HepG2 (cell line): ENCODE results near the gene ARHGAP26. TPM values are rescaled to one million over a fixed set of nuclear protein-coding genes. Genes with fewer than 3 reads are reported as not detected.

Source experiments
- ATAC-seq: fragments of 200-7000 bp; cut with Tn5 transposase; 3 replicates; pipeline ENCODE4 v1.9.1; 2020; ENCODE audit warnings: mild to moderate bottlenecking, moderate library complexity
- BruUV-seq: library from RNA; stranded (reverse); fragments of 400-500 nt; replicated peaks from 2 replicates; lab custom pipeline; 2021; lab: Mats Ljungman, UMichigan
- CTCF ChIA-PET: fragments of 300-600 bp; formaldehyde crosslinking; extraction: SDS; loops from one replicate; lab custom pipeline; 2021; ENCODE audit warnings: low total read pairs, inconsistent platforms, low intra/inter-chr PET ratio; lab: Yijun Ruan, JAX
- POLR2A ChIA-PET: fragments of 350-600 bp; sonication (Branson Sonifier 250); formaldehyde crosslinking; loops from one replicate; lab custom pipeline; 2020; ENCODE audit warnings: antibody characterized with exemption, inconsistent platforms; lab: Yijun Ruan, JAX
- DNase-seq: peaks from one replicate; pipeline ENCODE4 v3.0.0-alpha.2; 2015; ENCODE audit warnings: low spot score
- FAIRE-seq: peaks from 3 replicates; lab custom pipeline; 2011; peaks lifted over from hg19 to GRCh38; lab: Jason Lieb, UNC
- H2AFZ ChIP-seq: one replicate; pipeline ENCODE4 v1.6.1; 2011; ENCODE audit warnings: low read length, inconsistent platforms
- H3K27ac ChIP-seq: fragments of 300-600 bp; 3 replicates; pipeline ENCODE4 v1.8.0; 2011; ENCODE audit warnings: mixed run types, mild to moderate bottlenecking, mixed read lengths, low read length, inconsistent platforms; ENCODE audit not compliant: insufficient read depth; ENCODE audit errors: extremely low read length
- H3K27me3 ChIP-seq, 2 experiments: fragments of 200-600 bp in 1 of 2; 2 replicates in 1 of 2; 3 replicates in 1 of 2; pipeline versions ENCODE4 v1.6.0 to v1.8.0; 2011; ENCODE audit warnings: low read length in 2 of 2, mild to moderate bottlenecking in 2 of 2, moderate library complexity in 2 of 2, inconsistent platforms in 1 of 2; ENCODE audit not compliant: insufficient read depth in 2 of 2, control insufficient read depth in 1 of 2
- H3K36me3 ChIP-seq, 2 experiments: fragments of 200-600 bp in 1 of 2; replicated peaks in 1 of 2; 2 replicates in 1 of 2; 3 replicates in 1 of 2; pipeline versions ENCODE4 v1.5.1 to v1.8.0; 2011; ENCODE audit warnings: low read length in 2 of 2, inconsistent platforms in 1 of 2; ENCODE audit not compliant: insufficient read depth in 2 of 2, control insufficient read depth in 1 of 2
- H3K4me1 ChIP-seq: 2 replicates; pipeline ENCODE4 v1.5.1; 2012; ENCODE audit warnings: low read length, inconsistent platforms; ENCODE audit not compliant: insufficient read depth
- H3K4me2 ChIP-seq: 2 replicates; pipeline ENCODE4 v1.6.0; 2011; ENCODE audit warnings: low read depth, low read length, inconsistent platforms
- H3K4me3 ChIP-seq, 3 experiments: fragments of 200-600 bp in 1 of 3; sonication (generic), shearing (Covaris generic) in 1 of 3; replicated peaks in 1 of 3; 2 replicates each; pipeline ENCODE4 v1.5.1; 2011 to 2016; ENCODE audit warnings: low read length in 3 of 3, inconsistent platforms in 2 of 3, low read depth in 2 of 3, mild to moderate bottlenecking in 2 of 3, control low read depth in 1 of 3, mixed read lengths in 1 of 3; ENCODE audit not compliant: insufficient read depth in 1 of 3
- H3K79me2 ChIP-seq: one replicate; pipeline ENCODE4 v1.6.1; 2011; ENCODE audit warnings: low read length, inconsistent platforms; ENCODE audit not compliant: insufficient read depth
- H3K9ac ChIP-seq: 2 replicates; pipeline ENCODE4 v1.6.0; 2011; ENCODE audit warnings: mild to moderate bottlenecking, low read depth, low read length, inconsistent platforms; ENCODE audit not compliant: insufficient read depth
- H3K9me3 ChIP-seq: 2 replicates; pipeline ENCODE4 v1.5.1; 2012; ENCODE audit warnings: mild to moderate bottlenecking, low read length
- H4K20me1 ChIP-seq: 2 replicates; pipeline ENCODE4 v1.6.0; 2011; ENCODE audit warnings: inconsistent platforms, mild to moderate bottlenecking, low read length, moderate library complexity; ENCODE audit not compliant: insufficient read depth
- ARHGAP35 ChIP-seq: sonication (generic); formaldehyde crosslinking; IDR thresholded peaks from 2 replicates; pipeline ENCODE4 v1.9.0; 2022; ENCODE audit warnings: mild to moderate bottlenecking, inconsistent platforms, moderate library complexity, missing genetic modification reagents, borderline replicate concordance
- HNRNPK ChIP-seq: fragments of 200-400 bp; formaldehyde crosslinking; IDR thresholded peaks from 2 replicates; pipeline ENCODE4 v1.6.1; 2018; ENCODE audit warnings: low read length, low read depth, moderate library complexity, mild to moderate bottlenecking; ENCODE audit not compliant: poor library complexity, severe bottlenecking
- KAT8 ChIP-seq: IDR thresholded peaks from 2 replicates; pipeline ENCODE4 v1.6.1; 2016; ENCODE audit warnings: missing genetic modification reagents, missing compliant biosample characterization
- NCOR1 ChIP-seq: fragments of 200-600 bp; sonication (generic); IDR thresholded peaks from 2 replicates; pipeline ENCODE4 v1.7.0; 2017; ENCODE audit warnings: antibody characterized with exemption, low read length, borderline replicate concordance
- NPAS2 ChIP-seq: sonication (generic); formaldehyde crosslinking; IDR thresholded peaks from 2 replicates; pipeline ENCODE4 v1.8.0; 2022; ENCODE audit warnings: mild to moderate bottlenecking, missing genetic modification reagents, borderline replicate concordance
- ZMYM4 ChIP-seq: sonication (generic); formaldehyde crosslinking; IDR thresholded peaks from 2 replicates; pipeline ENCODE4 v1.8.1; 2023; ENCODE audit warnings: mild to moderate bottlenecking, missing genetic modification reagents
- ZNF263 ChIP-seq: sonication (generic); formaldehyde crosslinking; IDR thresholded peaks from 2 replicates; pipeline ENCODE4 v1.4.0; 2020; ENCODE audit warnings: missing genetic modification reagents
- ZNF343 ChIP-seq: sonication (generic); formaldehyde crosslinking; IDR thresholded peaks from 2 replicates; pipeline ENCODE4 v1.4.0; 2020; ENCODE audit warnings: mild to moderate bottlenecking, missing genetic modification reagents
- ZNF883 ChIP-seq: sonication (generic); formaldehyde crosslinking; IDR thresholded peaks from 2 replicates; pipeline ENCODE4 v1.5.1; 2020; ENCODE audit warnings: mild to moderate bottlenecking, missing genetic modification reagents; ENCODE audit errors: not compliant biosample characterization
- WGBS: methylation state at CpG from one replicate; pipeline ENCODE4 v1.1.6; 2017; ENCODE audit warnings: low lambda C conversion rate; 5-methylcytosine and 5-hydroxymethylcytosine counted together
- in situ Hi-C: cut with HindIII; loops from 2 replicates; pipeline ENCODE4 v1.10.0; 2017; ENCODE audit warnings: low pct_unique_long_range_greater_than_20kb; ENCODE audit not compliant: extremely low pct_ligation_motif_present
- intact Hi-C: fragments of 100-400 bp; cut with micrococcal nuclease; formaldehyde crosslinking; loops from one replicate; pipeline ENCODE4 v1.10.0; 2022; ENCODE audit not compliant: unreplicated experiment
- polyA plus RNA-seq, 8 experiments: library from polyadenylated mRNA; depleted of rRNA in 3 of 8; stranded (reverse) in 7 of 8; unstranded in 1 of 8; fragments of >200 nt; fragmentation: Illumina TruSeq in 4 of 8; extraction: Trizol in 4 of 8; gene quantifications; 2 replicates each; pipeline versions ENCODE4 v1.2.1 to v1.2.3, GENCODE V29; 2011 to 2016; ENCODE audit warnings: low read depth in 4 of 8, missing spikeins in 1 of 8, mixed read lengths in 1 of 8; ENCODE audit not compliant: insufficient read depth in 1 of 8
- total RNA-seq, 5 experiments: library from RNA; depleted of rRNA; stranded (reverse); fragments of >200 nt; fragmentation: Illumina TruSeq; extraction: Trizol; gene quantifications; 2 replicates each; pipeline ENCODE4 v1.2.3, GENCODE V29; 2016; ENCODE audit warnings: low read depth in 1 of 5

The ARHGAP26 gene
- total and polyA plus RNA-seq, 2 of the 13 experiments (the other 11 are each of a cell fraction or from before 2014, with no cell fraction given) = 9.6 to 18.2 TPM

DNA sequence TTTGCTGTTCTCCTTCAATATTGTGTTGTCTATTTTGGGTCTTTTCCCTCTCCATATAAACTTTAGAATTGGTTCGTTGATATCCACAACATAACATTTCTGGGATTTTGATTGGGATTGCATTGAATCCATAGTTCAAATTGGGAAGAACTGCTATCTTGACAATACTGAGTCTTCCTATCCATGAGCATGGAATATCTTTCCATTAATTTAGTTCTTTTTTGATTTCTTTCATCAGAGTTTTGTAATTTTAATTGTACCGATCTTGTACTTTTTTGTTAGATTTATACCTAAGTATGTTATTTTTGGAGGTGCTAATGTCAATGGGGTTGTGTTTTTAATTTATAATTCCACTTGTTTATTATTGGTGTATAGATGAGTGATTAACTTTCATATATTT lies 498.2 kb downstream of the ARHGAP26 start:
- no TSS peak for BruUV-seq
- intact Hi-C loops = no loop called here

DNA sequence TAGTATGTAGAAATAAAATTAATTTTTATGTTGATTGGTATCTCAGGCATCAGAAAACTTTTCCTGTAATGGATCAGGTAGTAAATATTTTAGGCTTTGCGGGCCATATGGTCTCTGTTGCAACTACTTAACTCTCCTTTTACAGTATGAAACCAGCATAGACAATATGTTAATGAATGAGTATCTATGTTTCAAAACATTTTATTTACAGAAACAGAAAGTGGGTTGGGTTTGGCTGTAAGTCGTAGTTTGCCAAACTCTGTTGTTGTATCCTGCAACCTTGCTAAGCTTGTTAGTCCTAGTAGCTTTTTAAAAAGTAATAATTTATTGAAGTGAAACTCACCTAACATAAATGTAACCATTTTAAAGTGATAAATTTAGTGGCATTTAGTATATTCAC lies 501.3 kb downstream of the ARHGAP26 start:
- CTCF ChIA-PET = no interaction called here
- ATAC-seq (no peak), DNase-seq (no peak), FAIRE-seq (no peak)
- H3K9ac ChIP-seq = no peak overlapping the region
- H3K27ac ChIP-seq = no peak overlapping the region
- H3K4me2 ChIP-seq = no peak overlapping the region
- in situ Hi-C loops (no loop called here), intact Hi-C loops (no loop called here)
- H3K9me3 ChIP-seq = no peaks in the 10 kb centered on the region
- TF ChIP-seq KAT8 (CRISPR knock-in tag) (no peak), HNRNPK (peak; percentile 23)
- H4K20me1 ChIP-seq = no peaks in the 10 kb centered on the region
- POLR2A ChIA-PET = no interaction called here
- no peaks in the 10 kb centered on the region for H3K79me2 ChIP-seq
- 99% methylated on average over 2 of the region's 2 CpGs for WGBS
- H3K36me3 ChIP-seq = no peaks in the 10 kb centered on the region
- H3K27me3 ChIP-seq = no peaks in the 10 kb centered on the region
- no peak overlapping the region for H3K4me3 ChIP-seq
- H3K4me1 ChIP-seq = no peaks in the 10 kb centered on the region
- no TSS peak for BruUV-seq
- H2AFZ ChIP-seq = no peak overlapping the region

More for the DNA sequence above, 498.2 kb downstream of the ARHGAP26 start:
- H3K4me1 ChIP-seq = no peaks in the 10 kb centered on the region
- H3K4me3 ChIP-seq = no peak overlapping the region
- in situ Hi-C loops = no loop called here
- H2AFZ ChIP-seq = no peak overlapping the region
- no peaks in the 10 kb centered on the region for H3K79me2 ChIP-seq
- no peaks in the 10 kb centered on the region for H3K9me3 ChIP-seq
- H3K36me3 ChIP-seq = no peaks in the 10 kb centered on the region
- ChIA-PET POLR2A (no interaction called here), CTCF (no interaction called here)
- FAIRE-seq = no peak
- no peaks in the 10 kb centered on the region for H3K27me3 ChIP-seq
- H4K20me1 ChIP-seq = no peaks in the 10 kb centered on the region
- no peak for ATAC-seq
- H3K4me2 ChIP-seq = no peak overlapping the region
- WGBS = 80% methylated on average over 2 of the region's 2 CpGs
- TF ChIP-seq ZMYM4 (CRISPR knock-in tag) (no peak), ZNF883 (CRISPR knock-in tag) (no peak), ARHGAP35 (CRISPR knock-in tag) (no peak), ZNF343 (CRISPR knock-in tag) (no peak), ZNF263 (CRISPR knock-in tag) (no peak), NCOR1 (no peak), NPAS2 (no peak)
- no peak overlapping the region for H3K27ac ChIP-seq
- no peak overlapping the region for H3K9ac ChIP-seq
- no peak for DNase-seq
